ENCODE data around the gene LTO1.

DNA sequence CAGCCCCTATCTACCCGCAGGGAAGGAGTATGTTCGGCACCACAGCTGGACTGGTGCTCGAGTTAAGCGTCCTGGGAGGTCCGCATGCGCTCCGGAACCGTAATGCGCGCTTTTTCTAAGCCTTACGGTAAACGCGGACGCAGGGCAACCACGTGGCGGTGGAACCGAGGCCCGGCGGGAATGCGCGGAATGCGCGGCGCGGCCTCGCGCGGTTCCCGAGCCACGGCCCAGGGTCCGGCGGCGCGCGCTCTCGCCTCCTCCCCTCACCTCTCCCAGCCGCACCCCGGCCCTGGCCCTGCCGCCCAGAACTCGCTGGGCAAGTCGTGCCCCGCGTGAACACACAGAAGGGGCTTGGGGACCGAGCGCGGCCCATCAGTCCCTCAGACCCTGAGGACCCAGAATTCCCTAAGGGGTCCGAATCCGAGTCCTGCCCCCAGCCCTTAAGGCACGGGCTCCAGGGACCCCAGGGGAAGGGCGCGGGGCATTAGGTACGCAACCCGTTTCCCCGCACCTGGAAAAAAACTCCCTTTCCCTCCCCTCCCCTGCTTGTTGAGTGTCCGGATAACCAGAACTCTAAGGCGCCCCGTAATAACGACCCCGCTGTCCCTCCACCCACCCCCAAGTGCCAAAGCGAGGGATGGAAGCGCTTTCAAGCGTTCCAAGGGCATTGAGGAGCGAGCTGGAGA is 38.5 kb downstream of the LTO1 start:
- TF ChIP-seq, protein P1, sequence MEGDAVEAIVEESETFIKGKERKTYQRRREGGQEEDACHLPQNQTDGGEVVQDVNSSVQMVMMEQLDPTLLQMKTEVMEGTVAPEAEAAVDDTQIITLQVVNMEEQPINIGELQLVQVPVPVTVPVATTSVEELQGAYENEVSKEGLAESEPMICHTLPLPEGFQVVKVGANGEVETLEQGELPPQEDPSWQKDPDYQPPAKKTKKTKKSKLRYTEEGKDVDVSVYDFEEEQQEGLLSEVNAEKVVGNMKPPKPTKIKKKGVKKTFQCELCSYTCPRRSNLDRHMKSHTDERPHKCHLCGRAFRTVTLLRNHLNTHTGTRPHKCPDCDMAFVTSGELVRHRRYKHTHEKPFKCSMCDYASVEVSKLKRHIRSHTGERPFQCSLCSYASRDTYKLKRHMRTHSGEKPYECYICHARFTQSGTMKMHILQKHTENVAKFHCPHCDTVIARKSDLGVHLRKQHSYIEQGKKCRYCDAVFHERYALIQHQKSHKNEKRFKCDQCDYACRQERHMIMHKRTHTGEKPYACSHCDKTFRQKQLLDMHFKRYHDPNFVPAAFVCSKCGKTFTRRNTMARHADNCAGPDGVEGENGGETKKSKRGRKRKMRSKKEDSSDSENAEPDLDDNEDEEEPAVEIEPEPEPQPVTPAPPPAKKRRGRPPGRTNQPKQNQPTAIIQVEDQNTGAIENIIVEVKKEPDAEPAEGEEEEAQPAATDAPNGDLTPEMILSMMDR (IDR thresholded peaks at IDR 0.05), result no peak
- no peak for TF ChIP-seq POLR2A (IDR thresholded peaks at IDR 0.05)
